Measurements from ENCODE around the gene MAP1LC3B. TPM values are rescaled to one million over a fixed set of nuclear protein-coding genes. Genes with fewer than 3 reads are reported as not detected.
A peak's percentile ranks its signal among the peaks of the same experiment; 100 is the strongest.
"Not testable (repeated sequence)": the region's sequence is repeated elsewhere in the genome, so short reads cannot be mapped to it uniquely, and the experiment has no call there.

Gene MAP1LC3B
- total RNA-seq, 1 donor from 2014 or later, result 37.9 TPM

DNA sequence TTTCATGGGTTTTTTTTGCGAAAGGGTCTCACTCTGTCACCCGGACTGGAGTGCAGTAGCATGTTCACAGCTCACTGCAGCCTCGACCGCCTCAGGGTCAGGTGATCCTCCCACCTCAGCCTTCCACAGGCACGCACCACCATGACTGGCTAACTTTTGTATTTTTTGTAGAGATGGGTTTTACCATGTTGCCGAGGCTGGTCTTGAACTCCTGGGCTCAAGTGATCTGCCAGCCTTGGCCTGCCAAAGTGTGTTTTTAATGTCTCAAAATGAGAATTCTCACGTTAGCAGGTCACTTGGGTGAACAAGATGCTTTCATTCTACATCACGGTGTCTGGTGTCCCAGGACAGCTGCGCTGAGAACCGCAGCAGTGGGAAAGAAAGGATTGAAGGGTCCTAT is 11.7 kb upstream of the MAP1LC3B start:
- no peak overlapping the region for H3K4me3 Mint-ChIP-seq

DNA sequence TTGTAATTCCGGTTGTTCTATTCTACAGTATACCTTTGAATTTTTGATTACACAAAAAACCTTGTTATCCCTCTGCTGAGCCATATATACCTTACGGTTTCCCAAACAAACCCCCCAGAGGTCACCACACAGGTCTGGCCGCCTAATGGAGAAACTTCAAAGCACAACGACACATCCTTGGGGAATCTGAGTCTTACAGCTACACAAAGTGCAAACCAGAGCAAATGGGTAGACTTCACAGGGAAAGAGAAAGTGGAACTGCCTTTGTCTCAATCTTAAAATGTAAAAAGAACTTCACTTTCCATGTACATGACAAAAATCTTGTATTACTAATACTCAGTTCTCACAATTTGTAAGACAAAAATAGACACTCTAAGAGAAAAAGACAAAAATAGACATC is 11.3 kb upstream of the MAP1LC3B start:
- TF ChIP-seq, protein P1, sequence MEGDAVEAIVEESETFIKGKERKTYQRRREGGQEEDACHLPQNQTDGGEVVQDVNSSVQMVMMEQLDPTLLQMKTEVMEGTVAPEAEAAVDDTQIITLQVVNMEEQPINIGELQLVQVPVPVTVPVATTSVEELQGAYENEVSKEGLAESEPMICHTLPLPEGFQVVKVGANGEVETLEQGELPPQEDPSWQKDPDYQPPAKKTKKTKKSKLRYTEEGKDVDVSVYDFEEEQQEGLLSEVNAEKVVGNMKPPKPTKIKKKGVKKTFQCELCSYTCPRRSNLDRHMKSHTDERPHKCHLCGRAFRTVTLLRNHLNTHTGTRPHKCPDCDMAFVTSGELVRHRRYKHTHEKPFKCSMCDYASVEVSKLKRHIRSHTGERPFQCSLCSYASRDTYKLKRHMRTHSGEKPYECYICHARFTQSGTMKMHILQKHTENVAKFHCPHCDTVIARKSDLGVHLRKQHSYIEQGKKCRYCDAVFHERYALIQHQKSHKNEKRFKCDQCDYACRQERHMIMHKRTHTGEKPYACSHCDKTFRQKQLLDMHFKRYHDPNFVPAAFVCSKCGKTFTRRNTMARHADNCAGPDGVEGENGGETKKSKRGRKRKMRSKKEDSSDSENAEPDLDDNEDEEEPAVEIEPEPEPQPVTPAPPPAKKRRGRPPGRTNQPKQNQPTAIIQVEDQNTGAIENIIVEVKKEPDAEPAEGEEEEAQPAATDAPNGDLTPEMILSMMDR (conservative IDR thresholded peaks at IDR 0.05), result no peak
- Mint-ChIP-seq H3K9me3 (peaks cover 2% of the 10 kb centered on the region), H3K36me3 (ENCODE audit: low read depth) (peaks cover 2% of the 10 kb centered on the region), H3K27ac (ENCODE audit: unreplicated experiment) (peak overlapping the region; percentile 20), H3K4me1 (peaks cover 31% of the 10 kb centered on the region), H3K4me3 (peak overlapping the region; percentile 90), H3K27me3 (ENCODE audit: low read depth) (peaks cover 5% of the 10 kb centered on the region)
- DNase-seq (ENCODE audit: low read depth, low spot score), result no peak

More for the DNA sequence above, 11.7 kb upstream of the MAP1LC3B start:
- Mint-ChIP-seq H3K4me1 (peaks cover 36% of the 10 kb centered on the region), H3K36me3 (ENCODE audit: low read depth) (peaks cover 2% of the 10 kb centered on the region), H3K9me3 (peaks cover 2% of the 10 kb centered on the region), H3K27me3 (ENCODE audit: low read depth) (peaks cover 5% of the 10 kb centered on the region), H3K27ac (ENCODE audit: unreplicated experiment) (no peak overlapping the region)
- TF ChIP-seq, protein P1 (conservative IDR thresholded peaks at IDR 0.05), result no peak
- no peak for DNase-seq (ENCODE audit: low read depth, low spot score)

DNA sequence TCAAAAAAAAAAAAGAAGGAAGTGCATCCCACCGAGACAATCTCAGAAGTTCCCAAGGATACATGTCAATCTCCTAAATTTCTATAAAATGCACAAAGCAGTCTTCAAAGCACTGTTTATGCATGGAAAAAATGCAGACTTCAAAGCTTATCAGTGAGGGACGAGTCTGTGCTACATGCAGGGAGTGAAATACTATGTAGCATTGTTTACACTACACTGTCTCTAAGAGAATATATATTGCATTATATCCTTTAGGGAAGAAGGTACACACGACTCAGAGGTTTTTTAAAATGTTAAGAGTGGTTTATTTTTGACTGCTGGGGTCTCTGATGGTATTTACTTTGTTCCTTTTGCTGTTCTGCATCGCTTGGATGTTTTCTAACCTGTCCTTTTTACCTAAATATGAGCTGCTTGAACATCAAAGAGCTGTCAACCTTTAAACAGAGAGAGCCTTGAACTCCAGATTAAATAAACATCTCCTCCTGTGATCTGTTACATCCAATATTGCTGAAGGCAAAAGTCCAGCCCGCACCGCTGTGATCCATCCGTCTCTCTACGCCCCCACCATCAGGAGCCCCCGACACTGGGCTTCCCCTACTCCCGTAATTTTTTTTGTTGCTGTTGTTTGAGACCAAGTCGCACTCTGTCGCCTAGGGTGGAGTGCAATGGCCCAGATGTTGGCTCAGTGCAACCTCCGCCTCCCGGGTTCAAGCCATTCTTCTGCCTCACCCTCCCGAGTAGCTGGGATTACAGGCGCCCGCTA is 9.9 kb upstream of the MAP1LC3B start:
- peaks cover 2% of the 10 kb centered on the region for H3K9me3 Mint-ChIP-seq
- no peak overlapping the region for H3K27ac Mint-ChIP-seq (ENCODE audit: unreplicated experiment)
- no peak for DNase-seq (ENCODE audit: low read depth, low spot score)

DNA sequence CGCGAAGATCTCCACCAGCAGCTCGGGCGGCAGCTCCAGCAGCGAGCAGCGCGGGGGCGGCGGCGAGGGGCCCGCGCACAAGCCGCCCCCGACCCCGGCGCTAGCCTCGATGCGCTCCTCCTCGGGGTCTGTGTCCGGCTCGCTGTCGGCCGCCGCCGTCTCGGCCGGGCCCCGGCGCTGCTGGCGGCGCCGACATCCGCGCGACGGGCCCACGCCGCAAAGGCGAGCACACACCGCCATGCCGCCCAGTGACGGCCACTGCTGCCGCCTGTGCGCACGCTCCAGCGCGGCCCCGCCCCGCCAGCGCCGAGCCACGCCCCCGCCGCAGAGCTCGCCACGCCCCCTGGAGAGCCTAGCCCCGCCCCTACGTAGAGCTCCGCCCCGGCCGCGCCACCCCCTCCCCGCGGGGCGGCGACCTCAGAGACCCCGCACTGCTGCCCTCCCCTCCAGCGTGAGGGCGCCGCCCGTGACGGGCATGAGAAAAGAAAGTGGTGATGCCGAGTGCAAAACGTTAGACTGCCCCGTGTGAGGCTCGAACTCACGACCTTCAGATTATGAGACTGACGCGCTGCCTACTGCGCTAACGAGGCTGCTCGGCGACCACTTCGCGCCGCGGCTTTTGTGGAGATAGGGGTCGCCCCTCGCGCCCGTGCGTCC is 8.5 kb upstream of the MAP1LC3B start, which contains the start of gene FBXO31:
Gene FBXO31 (minus strand): TSS at position 272 of the 657 bp plus-strand sequence. CDS start 32 bp downstream, at position 240.
- Mint-ChIP-seq H3K4me3 (peak within 1 kb of the TSS; percentile 99), H3K27me3 (ENCODE audit: low read depth) (peaks cover 8% of the 10 kb centered on the region), H3K9me3 (peaks cover 2% of the 10 kb centered on the region), H3K4me1 (peaks cover 46% of the 10 kb centered on the region), H3K27ac (ENCODE audit: unreplicated experiment) (peak within 1 kb of the TSS; percentile 97), H3K36me3 (ENCODE audit: low read depth) (peaks cover 2% of the 10 kb centered on the region)
- DNase-seq (ENCODE audit: low read depth, low spot score), result peak; percentile 97
- TF ChIP-seq, protein P1 (conservative IDR thresholded peaks at IDR 0.05), result no peak

More for the DNA sequence above, 9.9 kb upstream of the MAP1LC3B start:
- peaks cover 2% of the 10 kb centered on the region for H3K36me3 Mint-ChIP-seq (ENCODE audit: low read depth)
- H3K4me1 Mint-ChIP-seq, result peaks cover 32% of the 10 kb centered on the region
- H3K4me3 Mint-ChIP-seq, result peak overlapping the region; percentile 90
- peaks cover 5% of the 10 kb centered on the region for H3K27me3 Mint-ChIP-seq (ENCODE audit: low read depth)
- TF ChIP-seq, protein P1 (conservative IDR thresholded peaks at IDR 0.05), result no peak

DNA sequence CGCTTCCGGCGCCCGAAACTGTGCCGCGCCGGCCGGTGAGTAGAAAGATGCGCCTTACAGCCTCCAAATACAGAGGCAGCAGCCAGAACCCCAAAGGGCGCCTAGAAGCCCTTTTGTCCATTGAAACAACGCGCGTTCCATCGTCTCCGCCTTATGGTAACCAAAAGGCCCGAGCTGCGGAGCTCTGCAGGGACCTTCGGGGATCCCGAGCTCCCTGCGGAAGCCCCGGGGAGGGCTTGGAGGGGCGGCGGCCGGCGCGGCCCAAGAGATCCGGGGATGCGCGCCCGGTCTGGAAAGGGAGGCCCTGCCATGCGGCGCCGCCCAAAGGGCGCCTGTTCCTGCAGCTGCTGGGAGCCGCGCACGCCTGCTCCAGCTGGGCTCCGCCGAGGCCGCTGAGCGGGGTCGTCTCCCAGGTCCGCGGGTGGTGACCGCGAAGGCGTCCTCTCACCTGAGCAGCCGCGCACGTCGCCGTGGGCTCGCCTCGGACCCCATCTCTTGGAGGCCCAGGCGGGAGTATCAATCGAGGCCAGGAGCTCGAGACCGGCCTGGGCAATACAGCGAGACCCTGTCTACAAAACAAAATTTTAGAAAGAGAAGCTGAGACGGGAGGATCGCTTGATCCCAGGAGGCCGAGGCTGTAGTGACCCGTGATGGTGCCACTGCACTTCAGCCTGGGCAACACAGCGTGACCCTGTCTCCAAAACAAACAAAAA is 7.8 kb upstream of the MAP1LC3B start:
- Mint-ChIP-seq H3K4me1 (peaks cover 50% of the 10 kb centered on the region), H3K36me3 (ENCODE audit: low read depth) (peaks cover 2% of the 10 kb centered on the region), H3K27me3 (ENCODE audit: low read depth) (peaks cover 8% of the 10 kb centered on the region), H3K4me3 (peak overlapping the region; percentile 99), H3K27ac (ENCODE audit: unreplicated experiment) (peak overlapping the region; percentile 97), H3K9me3 (peaks cover 2% of the 10 kb centered on the region)
- TF ChIP-seq, protein P1 (conservative IDR thresholded peaks at IDR 0.05), result no peak
- DNase-seq (ENCODE audit: low read depth, low spot score), result no peak

DNA sequence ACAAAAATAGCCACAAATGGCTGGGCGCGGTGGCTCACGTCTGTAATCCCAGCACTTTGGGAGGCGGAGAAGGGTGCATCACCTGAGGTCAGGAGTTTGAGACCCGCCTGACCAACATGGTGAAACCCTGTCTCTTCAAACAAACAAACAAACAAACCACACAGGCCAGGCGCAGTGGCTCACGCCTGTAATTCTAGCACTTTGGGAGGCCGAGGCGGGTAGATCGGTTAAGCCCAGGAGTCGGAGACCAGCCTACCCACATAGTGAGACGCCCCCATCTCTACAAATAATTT is 7.3 kb upstream of the MAP1LC3B start:
- not testable (repeated sequence) for H3K36me3 Mint-ChIP-seq (ENCODE audit: low read depth); H3K27me3 Mint-ChIP-seq (ENCODE audit: low read depth); DNase-seq (ENCODE audit: low read depth, low spot score); H3K9me3 Mint-ChIP-seq; H3K27ac Mint-ChIP-seq (ENCODE audit: unreplicated experiment)
- peaks cover 54% of the 10 kb centered on the region for H3K4me1 Mint-ChIP-seq
- H3K4me3 Mint-ChIP-seq, result peak overlapping the region; percentile 99

Measured in neural crest cell (in vitro differentiated cells).